ENCODE data around the gene EYA4.
A peak's percentile ranks its signal among the peaks of the same experiment; 100 is the strongest.

EYA4 gene

DNA sequence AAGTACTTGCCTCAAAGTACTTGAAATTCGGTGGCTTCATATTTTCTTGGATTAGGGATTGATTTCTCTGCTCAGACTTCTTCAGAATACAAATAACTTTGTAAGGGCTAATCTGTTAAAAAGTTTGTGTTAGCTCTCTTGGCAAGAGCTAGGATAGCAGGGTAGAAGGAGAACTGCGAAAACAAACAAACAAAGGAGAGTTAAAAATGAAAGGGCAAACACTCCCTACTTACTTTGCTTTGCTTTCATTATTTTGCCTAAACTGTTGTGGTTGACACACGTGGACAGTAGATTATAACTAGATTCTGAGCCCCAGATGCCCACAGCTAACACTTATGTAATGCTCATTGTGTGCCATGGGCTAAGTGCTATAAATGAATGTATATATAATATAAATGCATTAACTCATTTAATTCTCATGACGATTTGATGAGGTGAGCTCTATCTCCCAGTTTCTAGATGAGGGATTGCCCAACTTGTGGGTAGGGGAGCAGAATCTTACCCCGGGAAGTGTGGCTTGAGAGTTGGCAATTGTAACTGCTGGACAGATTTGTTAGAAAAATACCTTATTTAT lies 48.7 kb downstream of the EYA4 start:
- no peak for DNase-seq

DNA sequence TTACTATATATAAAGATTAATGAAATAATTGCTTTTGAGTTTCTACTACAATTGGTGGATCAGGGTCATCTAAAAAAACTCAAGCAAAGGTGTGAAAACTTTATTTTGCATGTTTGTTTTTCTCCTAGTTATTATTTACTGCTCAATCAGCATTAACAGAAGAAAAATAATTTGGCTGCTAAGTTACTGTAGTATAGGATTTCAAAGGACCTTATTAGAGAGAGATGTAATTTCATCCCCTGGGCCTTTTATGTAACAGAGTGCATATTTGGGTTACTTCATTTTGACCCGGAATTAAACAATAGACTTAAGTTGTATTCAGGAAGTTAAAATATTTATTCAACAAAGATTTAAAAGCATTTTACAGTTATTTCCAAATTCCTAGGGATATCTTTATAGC lies 49.8 kb downstream of the EYA4 start:
- no peak for DNase-seq

DNA sequence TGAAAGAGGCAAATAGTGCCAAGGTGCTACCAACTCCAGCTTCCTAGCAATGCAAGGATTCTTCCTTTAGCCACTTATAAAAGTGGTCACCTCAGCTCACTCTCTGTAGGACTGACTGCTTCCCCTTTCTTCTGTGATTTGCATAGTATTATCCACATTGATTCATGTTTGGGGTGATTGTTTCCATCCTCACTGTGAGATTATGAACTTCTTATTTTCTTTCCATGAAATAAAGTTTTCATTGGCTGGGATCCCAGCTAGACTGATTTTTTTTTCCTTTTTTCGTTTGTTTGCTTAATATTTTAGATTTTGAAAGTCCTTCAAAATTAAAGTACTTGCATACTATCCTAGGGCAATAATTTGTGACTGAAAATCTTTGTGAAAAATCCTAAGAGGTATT lies 50.5 kb downstream of the EYA4 start:
- no peak for DNase-seq

DNA sequence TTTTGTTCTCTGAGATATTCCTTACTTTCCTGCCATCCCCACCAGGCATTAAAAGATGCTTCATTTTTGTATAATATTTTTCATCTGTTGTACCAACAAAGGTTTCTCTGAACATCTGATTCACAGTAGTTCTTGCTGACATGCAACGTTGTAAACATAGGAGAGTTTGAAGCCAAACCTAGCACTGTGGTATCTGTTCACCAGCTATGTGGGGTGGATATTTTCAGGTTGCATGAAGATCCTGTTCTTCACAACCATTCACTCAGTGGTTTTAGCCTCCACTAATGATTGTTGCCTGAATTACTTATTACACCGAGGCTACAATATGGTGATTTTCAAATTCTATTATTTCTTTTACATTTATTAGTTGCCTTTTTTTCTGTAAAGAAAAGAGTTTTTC lies 56.5 kb downstream of the EYA4 start:
- no peak for DNase-seq

DNA sequence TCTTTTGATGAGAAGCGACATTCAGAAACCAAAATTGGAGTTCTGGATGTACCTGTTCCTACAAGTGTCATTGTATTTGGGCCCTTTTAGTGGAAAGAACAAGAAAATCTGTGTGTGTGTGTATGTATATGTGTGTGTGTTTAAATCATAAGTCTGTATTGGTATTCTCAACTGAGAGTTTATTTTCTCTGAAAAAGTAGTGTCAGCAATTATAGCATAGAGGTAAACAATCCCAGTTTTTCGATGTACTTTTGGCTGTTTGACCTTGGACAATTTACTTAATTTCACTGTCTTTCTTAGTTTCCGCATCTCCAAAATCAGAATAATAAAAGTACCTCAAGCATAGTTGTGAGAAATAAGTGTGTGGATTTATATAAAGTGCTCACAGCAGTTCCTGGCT lies 57.2 kb downstream of the EYA4 start:
- no peak for DNase-seq

DNA sequence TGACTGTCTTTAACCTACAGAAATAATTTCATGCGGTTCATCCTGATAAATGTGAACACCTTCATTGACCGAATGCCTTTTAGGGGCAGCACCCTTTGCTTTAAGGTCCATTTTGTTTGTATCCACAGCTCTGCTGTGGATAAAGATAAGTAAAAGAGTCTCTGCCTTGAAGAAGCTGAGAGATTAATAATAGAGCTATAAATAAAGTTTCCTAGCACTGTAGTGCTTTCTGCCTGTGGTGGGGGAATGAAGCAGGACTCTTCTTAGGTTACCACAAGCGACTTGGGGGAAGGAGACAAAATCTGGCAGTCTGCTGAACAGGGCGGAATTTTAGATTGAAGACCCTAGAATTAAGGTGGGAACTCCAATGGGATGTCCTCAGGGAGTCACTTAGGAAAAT lies 57.6 kb downstream of the EYA4 start:
- DNase-seq: no peak

DNA sequence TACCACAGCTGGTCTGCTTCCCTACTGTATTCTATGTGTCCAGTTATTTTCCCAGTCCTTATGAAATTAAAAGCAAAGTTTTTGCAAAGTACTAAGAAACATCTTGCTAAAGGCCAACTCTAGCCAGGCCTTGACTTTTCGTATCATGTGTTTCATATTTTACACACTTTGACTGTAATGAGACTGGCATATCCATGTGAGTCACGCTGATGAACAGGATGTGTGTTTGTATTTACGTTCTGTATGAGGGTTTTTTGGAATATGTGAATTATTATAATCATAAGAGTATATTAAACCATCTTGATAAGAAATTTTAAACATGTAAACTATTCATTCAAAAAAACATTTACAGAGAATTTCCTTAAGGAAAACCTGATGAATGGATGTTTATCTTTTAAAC lies 59.7 kb downstream of the EYA4 start:
- DNase-seq: no peak

DNA sequence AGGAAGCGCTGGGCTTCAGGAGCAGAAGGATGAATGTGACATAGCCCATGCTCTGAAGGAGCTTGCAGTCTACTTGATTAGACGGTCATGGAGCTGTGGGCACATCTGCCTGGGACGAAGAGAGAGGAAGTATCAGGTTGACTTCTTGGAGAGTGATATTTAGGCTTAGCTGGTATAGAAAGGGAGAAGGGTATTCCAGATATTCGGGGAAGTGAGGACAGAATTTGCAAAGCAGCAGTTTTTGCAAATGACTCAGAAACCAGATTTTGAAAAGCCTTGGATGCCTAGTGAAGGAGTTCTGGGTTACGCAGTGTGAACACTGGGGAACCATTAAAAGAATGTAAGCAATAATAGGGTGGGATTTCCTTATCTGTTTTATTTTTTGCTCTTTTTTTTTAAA lies 60.7 kb downstream of the EYA4 start:
- no peak for DNase-seq

DNA sequence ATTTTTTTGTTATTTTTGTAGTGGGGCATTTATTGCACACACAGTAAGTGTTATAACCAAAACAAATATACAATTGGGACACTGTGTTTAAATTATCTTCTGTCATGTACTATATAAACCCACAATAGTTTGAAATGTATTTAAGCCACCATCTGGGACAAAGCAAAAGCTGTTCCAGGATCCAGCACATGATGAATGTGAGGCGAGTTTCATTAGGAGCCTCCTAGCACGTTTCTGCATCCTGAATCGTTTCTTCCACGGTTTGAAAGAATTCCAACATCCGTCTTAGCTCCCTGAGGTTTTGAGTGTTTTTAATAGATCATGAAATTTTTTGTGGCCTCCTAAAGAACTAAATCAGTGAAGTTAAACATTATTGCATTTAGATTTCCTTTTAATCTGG lies 65.8 kb downstream of the EYA4 start:
- DNase-seq: no peak

DNA sequence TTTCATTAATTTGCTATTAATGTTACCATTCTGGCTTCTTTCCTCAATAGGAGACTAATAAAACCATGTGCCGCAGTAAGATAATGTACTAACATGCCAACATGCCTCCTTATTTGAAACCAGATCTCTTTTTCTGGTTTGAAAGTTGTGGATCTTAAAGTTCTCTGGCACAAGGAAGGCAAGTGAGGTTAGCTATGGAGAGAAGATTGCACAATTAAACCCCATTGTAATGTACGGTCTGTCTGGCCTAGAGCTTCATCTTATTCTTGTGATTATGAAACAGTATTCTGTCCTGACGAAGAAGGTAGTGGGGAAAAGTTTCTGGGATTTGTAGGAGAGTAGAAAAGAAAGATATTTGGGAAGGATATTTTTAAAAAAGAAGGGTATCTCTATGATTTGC lies 68.4 kb downstream of the EYA4 start:
- no peak for DNase-seq

DNA sequence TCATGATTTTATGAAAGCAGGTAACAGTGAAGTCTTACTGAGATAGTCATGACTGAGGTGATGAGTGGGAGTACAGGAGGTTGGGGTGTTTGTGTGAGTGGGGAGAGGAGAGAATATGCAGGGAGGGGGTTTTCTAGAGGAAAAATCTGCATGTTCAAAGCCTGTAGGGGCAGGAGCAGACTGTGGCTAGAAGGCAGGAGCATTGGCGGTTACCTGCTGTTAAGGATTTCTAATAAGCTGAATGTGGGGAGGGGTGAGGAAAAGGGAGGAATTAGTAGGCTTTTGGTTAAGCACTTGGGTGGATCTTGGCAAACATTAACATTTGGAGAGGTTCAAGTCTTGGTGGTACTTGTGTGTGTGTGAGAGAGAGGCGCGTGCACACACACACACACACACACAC lies 70.8 kb downstream of the EYA4 start:
- DNase-seq: no peak

DNA sequence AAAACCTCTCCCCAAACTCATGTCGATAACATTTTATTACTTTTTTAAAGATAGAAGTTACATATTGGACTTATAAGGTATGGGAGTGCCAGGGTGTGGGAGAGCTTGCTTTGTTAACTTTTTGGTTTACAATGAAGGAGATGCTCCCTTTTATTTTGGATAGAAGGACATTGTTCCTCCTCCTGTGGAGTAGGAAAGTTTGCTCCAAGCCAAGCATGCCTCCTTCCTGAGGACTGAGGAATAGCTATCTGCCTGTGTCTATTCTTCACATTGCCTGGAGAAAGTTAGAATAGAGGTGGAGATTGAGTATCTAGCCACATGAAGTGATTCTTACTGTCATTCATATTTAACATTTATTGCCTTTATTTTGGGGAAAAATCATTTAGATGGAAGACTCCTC lies 71.9 kb downstream of the EYA4 start:
- DNase-seq: no peak

DNA sequence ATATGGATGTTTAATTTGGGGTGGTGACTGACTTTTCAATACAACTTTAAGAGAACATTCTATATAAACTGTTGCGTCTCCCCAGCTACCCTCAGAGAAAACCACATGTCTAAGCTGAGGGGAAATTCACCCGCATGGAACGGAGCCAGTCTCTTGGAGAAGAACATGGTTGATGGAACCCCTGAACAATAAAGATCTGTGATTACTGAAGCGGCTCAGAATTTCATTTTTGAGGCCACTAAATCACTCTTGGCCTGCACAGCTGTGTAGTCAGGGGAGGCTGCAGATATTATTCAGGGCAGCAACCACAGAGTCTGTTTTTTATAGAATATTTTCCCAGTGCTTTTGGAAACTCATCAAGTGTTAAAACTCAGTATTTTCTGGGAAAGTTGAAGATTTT lies 73.8 kb downstream of the EYA4 start:
- peak; percentile 32 for DNase-seq

DNA sequence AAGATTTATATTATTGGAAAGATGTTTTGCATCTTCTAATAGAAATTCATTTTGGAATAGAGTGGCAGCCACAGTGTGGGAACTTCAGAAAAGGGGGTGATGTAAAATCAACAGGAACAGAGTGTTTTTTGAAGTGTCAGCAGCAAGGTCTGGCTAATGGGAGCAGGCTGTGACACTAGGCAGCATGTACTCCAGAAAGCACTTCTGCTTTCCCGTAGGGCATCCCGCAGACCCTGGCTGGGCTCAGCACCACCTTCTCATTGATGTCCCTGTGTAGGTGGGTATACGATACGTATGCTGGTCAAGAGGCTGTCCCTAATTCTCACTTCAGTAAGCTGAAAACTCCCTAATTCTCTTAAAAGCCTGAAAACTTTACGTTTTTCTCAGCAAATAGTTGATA lies 74.7 kb downstream of the EYA4 start:
- DNase-seq: no peak

DNA sequence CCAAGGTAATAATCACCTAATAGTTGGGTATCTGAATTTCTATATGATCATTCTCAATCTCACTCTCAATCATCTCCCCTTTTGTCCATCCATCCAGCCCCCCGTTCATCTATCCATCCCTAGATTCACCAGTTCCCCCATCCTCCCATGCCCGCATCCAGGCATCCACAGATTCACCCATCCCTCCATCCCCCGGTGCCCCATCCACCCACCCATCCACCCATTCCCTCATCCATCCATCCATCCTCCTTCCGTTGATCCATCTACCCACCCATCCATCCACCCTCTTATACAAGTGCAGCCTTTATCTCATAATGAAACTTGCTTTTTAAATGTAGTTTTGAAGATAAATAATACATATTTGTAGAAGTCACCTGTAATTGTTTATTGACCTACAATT lies 76.5 kb downstream of the EYA4 start:
- no peak for DNase-seq

DNA sequence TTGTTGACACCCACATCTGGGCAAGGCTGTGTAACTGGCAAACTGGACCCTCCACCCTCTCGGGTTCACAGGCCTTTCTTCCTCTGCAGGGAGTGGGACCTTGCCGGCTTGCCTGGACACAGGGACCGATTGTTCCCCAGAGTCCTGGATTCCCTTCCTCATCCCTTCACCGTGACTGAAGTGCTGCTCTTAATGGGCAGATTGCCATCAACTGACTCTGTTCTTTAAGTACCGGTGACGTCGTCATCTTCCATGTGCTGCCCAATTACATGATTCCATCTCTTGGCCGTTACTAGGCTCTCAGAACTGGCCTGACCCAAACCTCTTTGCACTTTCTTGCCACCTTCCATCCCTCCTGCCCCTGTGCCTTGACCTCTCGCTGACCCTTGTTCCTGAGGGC lies 85.4 kb downstream of the EYA4 start:
- no peak for DNase-seq

DNA sequence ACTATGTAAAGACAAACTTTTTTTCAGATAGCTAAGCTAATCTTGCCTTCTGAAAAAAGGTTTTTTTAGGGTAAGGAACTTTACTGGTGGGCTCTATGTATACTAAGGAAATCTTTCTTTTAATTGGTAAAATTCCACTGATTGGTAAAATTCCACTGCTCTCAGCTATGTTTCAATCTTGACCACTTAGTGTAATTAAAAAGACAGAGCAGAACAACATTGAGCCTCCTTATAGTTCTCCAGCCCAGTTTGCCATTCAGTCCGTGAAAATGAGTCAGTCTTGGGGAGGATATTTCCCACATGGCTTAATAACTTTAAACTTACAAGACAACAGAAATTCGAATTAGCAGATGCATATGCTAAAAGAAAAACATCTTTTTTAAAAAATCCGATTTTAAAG lies 92.7 kb downstream of the EYA4 start:
- DNase-seq: no peak

DNA sequence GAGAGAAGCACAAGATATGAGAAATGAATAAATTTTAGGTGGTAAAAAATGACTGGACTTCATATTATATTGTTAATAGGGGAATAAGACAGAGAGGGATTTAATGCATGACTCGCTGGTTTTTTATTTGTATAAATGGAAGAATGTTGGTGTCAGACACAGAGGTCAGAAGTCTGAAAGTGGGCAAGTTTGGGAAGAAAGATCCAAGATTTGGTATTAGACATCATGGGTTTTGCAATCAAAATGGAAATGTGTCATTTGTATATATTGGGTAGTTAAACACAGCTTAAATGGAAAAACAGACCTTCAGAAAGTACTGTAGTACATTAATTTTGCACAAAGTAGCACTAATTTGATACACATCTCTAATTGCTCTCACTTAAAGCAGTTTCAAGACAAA lies 96.2 kb downstream of the EYA4 start:
- no peak for DNase-seq

DNA sequence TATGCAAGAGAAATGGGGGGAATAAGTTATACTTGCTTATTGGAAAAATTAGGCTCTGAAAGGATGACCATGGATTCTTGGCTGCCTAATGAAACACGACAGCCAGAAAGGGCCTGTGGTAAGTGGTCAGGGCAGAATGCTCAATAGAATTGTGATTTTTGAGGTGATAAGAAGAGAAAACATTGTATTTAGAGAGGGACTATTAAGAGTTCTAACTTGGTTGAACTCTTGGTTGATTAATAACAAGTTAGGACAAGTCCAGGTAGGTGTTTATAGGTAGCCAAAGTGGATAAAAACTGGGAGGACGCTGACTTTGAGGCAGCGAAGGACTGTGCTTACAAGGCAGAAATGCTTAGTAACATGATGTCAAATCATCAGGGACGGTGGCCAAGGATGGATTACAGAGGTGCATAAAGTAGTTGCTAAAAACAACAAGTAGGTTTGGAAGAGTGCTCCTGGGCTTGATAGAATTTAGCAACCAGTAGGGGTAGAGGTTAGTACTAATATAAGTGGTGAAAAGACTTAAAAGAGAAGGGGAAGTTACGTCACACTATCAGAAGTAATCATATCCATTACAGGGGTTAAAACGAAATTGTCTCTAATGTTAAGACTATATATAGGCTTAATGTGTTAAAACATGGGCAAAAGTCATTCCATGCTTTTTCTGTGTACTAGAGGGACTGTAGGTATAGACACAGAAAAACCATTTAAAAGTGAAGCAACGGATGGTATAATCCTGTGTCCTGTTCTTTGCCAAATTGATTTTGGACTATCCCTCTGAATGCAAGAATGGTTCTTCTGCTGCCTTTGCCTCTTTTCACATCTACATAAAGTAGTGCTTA lies 98.6 kb downstream of the EYA4 start:
- DNase-seq: no peak

DNA sequence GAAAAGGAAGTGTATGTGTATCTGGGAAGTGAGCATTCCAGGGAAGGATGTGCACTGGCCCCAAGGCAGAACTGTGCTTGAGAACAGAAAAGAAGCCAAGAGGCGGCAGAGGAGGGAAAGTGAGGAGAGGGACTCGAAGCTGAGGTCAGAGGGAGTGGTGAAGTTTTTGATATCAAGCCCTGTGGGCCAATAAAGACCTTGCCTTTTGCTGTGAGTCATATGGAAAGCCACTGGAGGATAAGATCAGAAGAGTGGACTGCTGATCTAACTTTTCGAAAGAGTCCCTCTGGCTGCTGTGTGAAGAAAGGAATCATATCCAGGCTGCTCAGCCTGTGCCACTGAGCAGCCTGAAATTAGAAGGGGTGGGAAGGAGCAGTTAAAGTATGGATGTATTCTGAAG lies 99.4 kb downstream of the EYA4 start:
- no peak for DNase-seq

DNA sequence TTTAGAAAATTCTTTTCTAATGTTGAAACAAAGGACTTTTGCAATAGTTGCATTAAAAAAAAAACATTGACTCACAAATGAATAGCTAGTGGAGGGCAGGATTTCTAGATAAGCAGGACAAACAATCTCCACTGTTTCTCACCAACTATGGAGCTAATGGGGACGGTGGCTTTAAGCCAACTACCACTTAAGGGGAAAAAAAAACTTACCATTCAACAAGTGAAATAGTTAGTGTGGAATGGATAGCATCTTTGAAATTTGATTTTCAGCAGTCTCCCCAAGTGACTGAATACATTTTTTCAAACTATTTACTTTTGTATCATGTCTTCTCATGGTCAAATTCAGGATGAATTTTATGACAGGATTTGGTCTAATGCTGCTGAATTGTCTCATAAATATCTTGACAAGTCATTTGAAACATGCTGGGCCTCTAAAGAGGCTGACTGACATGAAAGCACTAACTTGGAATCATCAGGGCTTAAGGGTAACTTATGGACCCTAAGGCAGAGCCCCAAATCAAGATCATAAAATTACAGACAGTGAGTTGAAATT lies 100.5 kb downstream of the EYA4 start:
- DNase-seq: no peak

DNA sequence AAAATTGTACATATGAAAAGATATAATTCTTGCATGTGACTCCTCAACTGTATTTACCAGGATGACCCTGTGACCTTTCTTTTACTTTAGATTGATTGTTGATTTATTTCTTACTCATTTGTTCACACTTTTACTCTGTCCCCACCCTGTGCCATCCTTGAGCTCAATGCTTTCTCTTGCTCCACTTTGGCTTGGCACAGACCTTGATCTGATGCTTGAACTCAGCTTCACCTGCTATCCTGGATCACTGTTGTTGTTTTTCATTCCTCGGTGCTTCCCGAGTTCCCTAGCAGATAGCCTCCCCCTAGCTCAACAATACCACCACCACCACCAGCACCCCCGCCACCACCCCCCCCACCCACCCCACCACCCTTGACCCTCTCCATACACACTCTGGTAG lies 102.1 kb downstream of the EYA4 start:
- no peak for DNase-seq

DNA sequence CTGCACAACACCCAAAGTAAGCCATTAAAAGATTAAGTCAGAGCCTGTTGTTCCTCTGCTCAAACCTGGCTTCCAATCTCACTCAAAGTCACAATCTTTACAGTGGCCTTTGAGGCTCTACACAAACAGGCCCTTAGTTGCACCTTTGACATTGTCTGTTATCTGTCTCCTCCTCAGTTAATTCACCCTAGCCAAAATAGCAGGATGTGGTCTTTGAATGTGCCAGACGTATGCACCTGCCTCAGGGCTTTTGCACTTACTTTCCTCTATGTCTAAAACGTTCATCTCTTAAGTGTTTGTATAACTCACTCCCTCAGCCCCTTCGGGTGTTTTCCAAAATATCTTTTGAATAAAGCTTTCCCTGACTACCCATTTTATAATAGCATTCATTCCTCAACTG lies 107.7 kb downstream of the EYA4 start:
- DNase-seq: no peak

DNA sequence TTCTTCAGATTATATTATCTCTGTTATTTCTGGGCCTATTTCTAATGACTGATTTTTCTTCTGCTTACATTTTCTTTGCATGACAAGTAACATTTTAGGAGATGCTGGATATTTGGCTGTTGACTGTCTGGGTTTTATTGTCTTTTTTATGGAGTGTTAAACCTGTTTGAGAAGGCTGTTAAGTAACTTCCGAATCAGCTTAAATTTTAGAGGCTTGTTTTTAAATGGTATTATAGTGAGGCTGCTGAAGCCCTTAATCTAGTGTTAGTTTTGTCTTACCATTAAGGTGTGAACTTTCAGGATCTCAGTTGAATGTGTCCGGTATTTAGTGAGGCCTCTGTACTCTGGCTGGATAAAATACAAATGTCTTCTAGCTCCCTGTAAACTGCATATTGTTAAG lies 109.8 kb downstream of the EYA4 start:
- DNase-seq: no peak

DNA sequence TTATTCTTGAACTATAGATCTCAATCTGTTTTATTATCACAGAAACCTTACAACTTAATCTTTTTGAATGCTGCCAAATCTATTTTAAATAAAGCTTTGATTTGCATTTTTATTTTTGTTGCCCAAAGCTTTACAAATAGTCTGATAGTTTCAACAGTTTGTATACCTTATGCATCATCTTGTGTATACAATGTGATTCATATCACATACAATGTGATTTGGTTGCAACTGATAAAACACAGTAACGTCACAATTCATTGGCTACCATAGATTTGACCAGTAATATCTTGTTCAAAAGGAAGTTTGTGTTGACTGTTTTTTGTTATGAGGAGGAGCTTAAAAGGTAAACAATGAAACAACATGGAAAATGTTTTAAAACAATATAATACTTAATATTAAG lies 110.9 kb downstream of the EYA4 start:
- DNase-seq: no peak
